Hepatocyte (in vitro differentiated cells): Measurements from ENCODE around the gene TEAD1.

Experiments
- EZH2 ChIP-seq: fragments of 200-600 bp; sonication (generic); IDR thresholded peaks from 2 replicates; pipeline ENCODE4 v1.6.1; 2016; ENCODE audit warnings: antibody characterized with exemption, mild to moderate bottlenecking, borderline replicate concordance
- EZH2phosphoT487 ChIP-seq: fragments of 200-600 bp; sonication (generic); IDR thresholded peaks from one replicate; pipeline ENCODE4 v1.6.1; 2018; ENCODE audit warnings: antibody characterized with exemption, mild to moderate bottlenecking, low read depth, moderate library complexity; ENCODE audit not compliant: unreplicated experiment, severe bottlenecking
- TF ChIP-seq, protein P1 (sequence below): fragments of 200-600 bp; sonication (generic); IDR thresholded peaks from 2 replicates; pipeline ENCODE4 v1.5.1; 2016; ENCODE audit warnings: antibody characterized with exemption, mild to moderate bottlenecking; ENCODE audit not compliant: poor library complexity

DNA sequence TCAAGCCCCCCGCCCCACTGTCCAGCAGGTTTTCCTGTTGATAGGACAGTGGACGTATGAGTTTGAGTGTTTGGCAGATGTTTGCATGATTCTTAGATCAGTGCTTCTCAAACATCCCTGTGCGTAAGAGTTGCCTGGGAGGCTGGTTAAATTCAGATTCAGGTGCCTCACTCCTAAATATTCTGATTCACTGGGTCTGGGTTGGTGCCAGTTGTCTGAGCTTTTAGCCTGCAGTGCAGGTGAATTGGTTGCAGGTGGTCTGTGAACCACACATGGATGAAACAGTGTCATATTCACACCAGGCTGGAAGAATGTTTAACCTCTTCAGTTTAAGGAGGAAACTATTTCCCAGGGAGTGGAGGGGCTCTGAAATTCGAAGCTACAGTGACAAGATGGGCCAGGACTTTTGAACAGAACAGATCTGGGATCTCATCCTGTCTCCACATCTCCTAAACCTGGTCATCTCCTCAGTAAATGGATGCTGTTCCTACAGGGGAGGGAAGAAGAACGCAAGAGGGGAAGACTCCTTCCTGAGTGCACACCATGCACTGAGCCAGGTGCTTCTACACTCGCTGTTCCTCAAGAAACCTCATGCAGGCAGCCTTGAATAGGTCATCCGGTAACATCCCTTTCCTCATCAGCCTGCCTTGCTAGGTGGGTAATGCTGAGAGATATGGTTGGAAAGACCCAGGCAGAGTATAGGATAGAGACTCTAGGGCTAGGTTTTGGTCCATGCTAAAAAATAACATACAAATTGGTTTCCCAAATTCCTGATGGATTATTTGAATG, 47.8 kb downstream of the TEAD1 start:
- TF ChIP-seq, protein P1, sequence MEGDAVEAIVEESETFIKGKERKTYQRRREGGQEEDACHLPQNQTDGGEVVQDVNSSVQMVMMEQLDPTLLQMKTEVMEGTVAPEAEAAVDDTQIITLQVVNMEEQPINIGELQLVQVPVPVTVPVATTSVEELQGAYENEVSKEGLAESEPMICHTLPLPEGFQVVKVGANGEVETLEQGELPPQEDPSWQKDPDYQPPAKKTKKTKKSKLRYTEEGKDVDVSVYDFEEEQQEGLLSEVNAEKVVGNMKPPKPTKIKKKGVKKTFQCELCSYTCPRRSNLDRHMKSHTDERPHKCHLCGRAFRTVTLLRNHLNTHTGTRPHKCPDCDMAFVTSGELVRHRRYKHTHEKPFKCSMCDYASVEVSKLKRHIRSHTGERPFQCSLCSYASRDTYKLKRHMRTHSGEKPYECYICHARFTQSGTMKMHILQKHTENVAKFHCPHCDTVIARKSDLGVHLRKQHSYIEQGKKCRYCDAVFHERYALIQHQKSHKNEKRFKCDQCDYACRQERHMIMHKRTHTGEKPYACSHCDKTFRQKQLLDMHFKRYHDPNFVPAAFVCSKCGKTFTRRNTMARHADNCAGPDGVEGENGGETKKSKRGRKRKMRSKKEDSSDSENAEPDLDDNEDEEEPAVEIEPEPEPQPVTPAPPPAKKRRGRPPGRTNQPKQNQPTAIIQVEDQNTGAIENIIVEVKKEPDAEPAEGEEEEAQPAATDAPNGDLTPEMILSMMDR: no peak
- no peak for TF ChIP-seq EZH2phosphoT487
- TF ChIP-seq EZH2: no peak
